Upper lobe of right lung (tissue), 1 donor: ENCODE data around the gene RUNX2. TPM values are rescaled to one million over a fixed set of nuclear protein-coding genes. Genes with fewer than 3 reads are reported as not detected.
A peak's percentile ranks its signal among the peaks of the same experiment; 100 is the strongest.

Experiments
- ATAC-seq: fragments of 200-7000 bp; cut with Tn5 transposase; one replicate; pipeline ENCODE4 v1.9.1; 2020; ENCODE audit warnings: mild to moderate bottlenecking, moderate library complexity
- DNase-seq: peaks from one replicate; pipeline ENCODE4 v3.0.0-alpha.2; 2020
- H3K27ac ChIP-seq: fragments of 200-600 bp; one replicate; pipeline ENCODE4 v1.8.0; 2022
- H3K27me3 ChIP-seq: fragments of 200-600 bp; one replicate; pipeline ENCODE4 v1.8.0; 2022; ENCODE audit warnings: mild to moderate bottlenecking
- H3K36me3 ChIP-seq: fragments of 200-600 bp; one replicate; pipeline ENCODE4 v1.8.0; 2022
- H3K4me1 ChIP-seq: fragments of 200-600 bp; one replicate; pipeline ENCODE4 v1.8.0; 2022
- H3K4me3 ChIP-seq: fragments of 200-600 bp; one replicate; pipeline ENCODE4 v1.8.0; 2022; ENCODE audit warnings: mild to moderate bottlenecking
- H3K9me3 ChIP-seq: fragments of 200-600 bp; one replicate; pipeline ENCODE4 v1.8.0; 2022
- intact Hi-C: fragments of 100-400 bp; cut with DNase I; formaldehyde crosslinking; loops from one replicate; pipeline ENCODE4 v1.11.0; 2022
- total RNA-seq: library from RNA; stranded (reverse); fragmentation: NEBNext Ultra II Directional; extraction: Animal tissue kit (Norgen Biotek cat#: 25700); gene quantifications from one replicate; pipeline ENCODE4 v1.2.1, GENCODE V29; 2021
- TF ChIP-seq, protein P1 (sequence below): fragments of 200-600 bp; IDR thresholded peaks from one replicate; pipeline ENCODE4 v1.8.0; 2022; ENCODE audit warnings: antibody characterized with exemption
- donor health status: DM: no; HTN: yes; CAD: no; lungs with severe emphysema.

The RUNX2 gene
- total RNA-seq, 1 donor from 2014 or later: 4.6 TPM

- TF ChIP-seq, protein P1, sequence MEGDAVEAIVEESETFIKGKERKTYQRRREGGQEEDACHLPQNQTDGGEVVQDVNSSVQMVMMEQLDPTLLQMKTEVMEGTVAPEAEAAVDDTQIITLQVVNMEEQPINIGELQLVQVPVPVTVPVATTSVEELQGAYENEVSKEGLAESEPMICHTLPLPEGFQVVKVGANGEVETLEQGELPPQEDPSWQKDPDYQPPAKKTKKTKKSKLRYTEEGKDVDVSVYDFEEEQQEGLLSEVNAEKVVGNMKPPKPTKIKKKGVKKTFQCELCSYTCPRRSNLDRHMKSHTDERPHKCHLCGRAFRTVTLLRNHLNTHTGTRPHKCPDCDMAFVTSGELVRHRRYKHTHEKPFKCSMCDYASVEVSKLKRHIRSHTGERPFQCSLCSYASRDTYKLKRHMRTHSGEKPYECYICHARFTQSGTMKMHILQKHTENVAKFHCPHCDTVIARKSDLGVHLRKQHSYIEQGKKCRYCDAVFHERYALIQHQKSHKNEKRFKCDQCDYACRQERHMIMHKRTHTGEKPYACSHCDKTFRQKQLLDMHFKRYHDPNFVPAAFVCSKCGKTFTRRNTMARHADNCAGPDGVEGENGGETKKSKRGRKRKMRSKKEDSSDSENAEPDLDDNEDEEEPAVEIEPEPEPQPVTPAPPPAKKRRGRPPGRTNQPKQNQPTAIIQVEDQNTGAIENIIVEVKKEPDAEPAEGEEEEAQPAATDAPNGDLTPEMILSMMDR: no peak
Observed at GRCh38 chr6:45634231-45634630, 306.1 kb downstream of the RUNX2 start.

GRCh38 chr6:45635284-45635867 is 307.2 kb downstream of the RUNX2 start:
- ATAC-seq: peak; percentile 53
- H3K27me3 ChIP-seq: no peaks in the 10 kb centered on the region
- no peak overlapping the region for H3K27ac ChIP-seq
- DNase-seq: no peak
- no peaks in the 10 kb centered on the region for H3K4me1 ChIP-seq
- H3K4me3 ChIP-seq: no peak overlapping the region
- intact Hi-C loops: no loop called here
- TF ChIP-seq, protein P1: no peak
- H3K36me3 ChIP-seq: no peaks in the 10 kb centered on the region
- H3K9me3 ChIP-seq: no peaks in the 10 kb centered on the region

More at GRCh38 chr6:45634231-45634630, 306.1 kb downstream of the RUNX2 start:
- intact Hi-C loops: no loop called here
- no peaks in the 10 kb centered on the region for H3K27me3 ChIP-seq
- no peaks in the 10 kb centered on the region for H3K9me3 ChIP-seq
- no peaks in the 10 kb centered on the region for H3K36me3 ChIP-seq
- DNase-seq (no peak), ATAC-seq (no peak)
- H3K4me3 ChIP-seq: no peak overlapping the region
- H3K4me1 ChIP-seq: no peaks in the 10 kb centered on the region
- no peak overlapping the region for H3K27ac ChIP-seq

DNA sequence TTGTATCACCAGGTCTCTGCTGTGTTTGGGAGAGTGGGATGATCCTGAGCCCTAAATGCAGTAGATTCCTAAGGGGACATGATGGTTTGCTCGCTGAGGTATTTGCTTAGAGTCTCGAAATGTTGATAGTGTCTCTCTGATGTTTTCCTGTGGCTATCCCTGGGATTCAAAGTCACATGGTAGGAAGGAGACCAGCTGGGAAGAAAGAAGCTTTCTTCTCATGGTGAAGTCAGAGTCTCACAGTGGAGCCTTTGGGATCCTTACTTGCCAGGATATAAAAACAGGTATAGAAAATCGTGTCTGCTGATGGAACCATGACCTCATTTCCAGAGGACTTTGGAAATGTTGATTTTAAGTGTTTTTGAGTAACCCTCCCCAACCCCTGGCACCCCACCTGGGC is 308.9 kb downstream of the RUNX2 start:
- DNase-seq (no peak), ATAC-seq (no peak)
- Histone ChIP-seq H3K9me3 (no peaks in the 10 kb centered on the region), H3K27ac (no peak overlapping the region), H3K27me3 (no peaks in the 10 kb centered on the region), H3K36me3 (no peaks in the 10 kb centered on the region), H3K4me3 (no peak overlapping the region), H3K4me1 (no peaks in the 10 kb centered on the region)
- TF ChIP-seq, protein P1: no peak
- intact Hi-C loops: no loop called here

GRCh38 chr6:45637611-45638257 is 309.6 kb downstream of the RUNX2 start:
- ATAC-seq (no peak), DNase-seq (no peak)
- Histone ChIP-seq H3K27ac (no peak overlapping the region), H3K4me3 (no peak overlapping the region), H3K36me3 (no peaks in the 10 kb centered on the region), H3K27me3 (no peaks in the 10 kb centered on the region), H3K9me3 (no peaks in the 10 kb centered on the region), H3K4me1 (no peaks in the 10 kb centered on the region)
- TF ChIP-seq, protein P1: no peak
- intact Hi-C loops: no loop called here

DNA sequence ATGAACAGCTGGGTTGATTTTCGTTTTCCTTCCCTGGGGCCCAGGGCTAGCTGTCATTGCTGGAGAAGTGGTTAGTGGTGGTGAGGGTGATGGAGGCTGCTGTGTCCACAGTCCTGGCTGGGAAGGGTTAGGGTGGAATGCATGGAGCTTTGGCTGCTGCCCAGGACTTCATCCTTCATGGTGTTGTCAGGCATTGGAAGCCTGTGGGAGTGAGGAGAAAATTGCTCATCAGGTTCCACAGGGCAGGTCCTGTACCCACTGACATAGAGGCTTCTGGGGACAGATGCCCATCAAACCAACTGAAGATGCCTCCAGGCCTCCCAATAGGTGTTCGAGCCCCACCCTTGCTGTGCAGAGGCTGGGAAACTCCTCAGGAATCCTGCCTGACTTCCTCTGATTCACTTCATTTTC is 312.0 kb downstream of the RUNX2 start:
- Histone ChIP-seq H3K36me3 (no peaks in the 10 kb centered on the region), H3K27ac (no peak overlapping the region), H3K9me3 (no peaks in the 10 kb centered on the region), H3K4me3 (no peak overlapping the region), H3K4me1 (no peaks in the 10 kb centered on the region), H3K27me3 (no peaks in the 10 kb centered on the region)
- DNase-seq (no peak), ATAC-seq (no peak)
- intact Hi-C loops: no loop called here
- TF ChIP-seq, protein P1: no peak
